ENCODE measurements around the gene SIX1.

DNA sequence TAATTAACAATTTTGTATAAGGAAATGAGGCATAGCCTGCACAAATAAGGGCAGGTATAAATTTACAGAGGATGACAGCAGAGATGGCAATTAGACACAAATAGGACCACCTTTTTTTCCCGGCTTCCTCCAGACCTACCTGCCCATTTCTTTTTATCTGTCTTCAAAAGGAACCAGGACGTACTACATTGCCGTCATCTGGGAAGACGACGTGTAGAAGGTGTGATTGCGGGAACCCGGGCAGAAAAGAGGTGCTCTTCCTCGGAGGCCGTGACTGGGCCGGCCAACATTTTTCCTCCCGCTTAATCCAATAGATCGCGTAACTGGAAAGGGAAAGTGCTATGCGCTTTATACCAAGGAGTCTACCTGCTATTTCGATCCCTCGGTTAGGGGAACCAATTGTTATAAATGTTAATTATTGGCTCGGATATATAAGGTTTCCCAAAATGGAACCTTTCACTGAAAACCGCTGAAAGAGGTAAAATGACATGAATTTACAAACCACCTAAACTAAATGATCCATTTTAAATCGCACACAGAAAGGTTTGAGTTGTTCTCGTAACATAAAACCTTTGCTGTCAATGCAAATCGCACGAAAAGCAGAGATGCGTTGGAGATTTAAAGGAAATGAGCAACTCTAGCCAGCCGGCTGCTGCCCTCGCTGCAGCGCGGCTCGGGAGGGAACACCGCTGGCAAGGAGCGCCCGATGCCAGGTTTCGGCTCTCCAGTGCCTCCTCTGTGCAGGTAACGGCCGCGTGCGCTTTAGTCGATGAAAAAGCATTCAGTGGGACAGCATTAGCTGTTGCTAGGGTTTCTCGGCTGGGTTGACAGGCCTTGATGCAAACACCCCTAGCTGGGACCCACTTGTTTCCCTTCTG lies 2.8 kb upstream of the SIX1 start:
- no peak for TF ChIP-seq BHLHE40 (IDR thresholded peaks at IDR 0.05; ENCODE audit: borderline replicate concordance)
- 0 out of 2 replicates have a peak, but pooled peaks have one; percentile 24 for TF ChIP-seq PKNOX1 (IDR thresholded peaks at IDR 0.05)
- TF ChIP-seq FOXM1 (IDR thresholded peaks at IDR 0.05; ENCODE audit: borderline replicate concordance), result no peak
- TF ChIP-seq FOXK2 (IDR thresholded peaks at IDR 0.05), result no peak
- no peak for TF ChIP-seq TARDBP (IDR thresholded peaks at IDR 0.05)
- TF ChIP-seq SUZ12 (IDR thresholded peaks at IDR 0.05), result no peak
- TF ChIP-seq HDGF (IDR thresholded peaks at IDR 0.05; ENCODE audit: borderline replicate concordance), result no peak
- no peak for TF ChIP-seq CTBP1 (IDR thresholded peaks at IDR 0.05; ENCODE audit: borderline replicate concordance)
- TF ChIP-seq ELF4 (IDR thresholded peaks at IDR 0.05), result no peak
- TF ChIP-seq ARNT (IDR thresholded peaks at IDR 0.05), result no peak
- TF ChIP-seq SP1 (IDR thresholded peaks at IDR 0.05), result no peak
- TF ChIP-seq FOXA1 (IDR thresholded peaks at IDR 0.05), result no peak
